ENCODE results near the gene XYLT1. TPM values are rescaled to one million over a fixed set of nuclear protein-coding genes. Genes with fewer than 3 reads are reported as not detected.

XYLT1 gene
- total and polyA plus RNA-seq, 2 of the 13 experiments (the other 11 are each of a cell fraction or from before 2014, with no cell fraction given), result not detected

GRCh38 chr16:17229131-17229530, 241.6 kb downstream of the XYLT1 start:
- POLR2A ChIA-PET, result no interaction called here
- Histone ChIP-seq H3K27me3 (ENCODE audit: control insufficient read depth in 1 of 2, insufficient read depth in 2 of 2, low read length in 2 of 2) (peaks cover 1 to 8% of the 10 kb centered on the region in 2 experiments; a peak in 3 of 5 replicates), H4K20me1 (ENCODE audit: insufficient read depth, low read length) (no peaks in the 10 kb centered on the region), H2AFZ (ENCODE audit: low read length) (no peak overlapping the region), H3K9ac (ENCODE audit: insufficient read depth, low read depth, low read length) (no peak overlapping the region), H3K36me3 (replicated peaks in 1 of 2; ENCODE audit: control insufficient read depth in 1 of 2, insufficient read depth in 2 of 2, low read length in 2 of 2) (no peaks in the 10 kb centered on the region), H3K4me2 (ENCODE audit: low read depth, low read length) (no peak overlapping the region), H3K9me3 (ENCODE audit: low read length) (no peaks in the 10 kb centered on the region), H3K4me3 (replicated peaks in 1 of 3; ENCODE audit: insufficient read depth in 1 of 3, low read depth in 2 of 3, low read length in 3 of 3) (no peak overlapping the region), H3K27ac (ENCODE audit: extremely low read length, insufficient read depth, low read length) (no peak overlapping the region), H3K4me1 (ENCODE audit: insufficient read depth, low read length) (no peaks in the 10 kb centered on the region), H3K79me2 (ENCODE audit: insufficient read depth, low read length) (no peaks in the 10 kb centered on the region)
- ATAC-seq (no peak), FAIRE-seq (no peak), DNase-seq (ENCODE audit: low spot score) (no peak)
- TF ChIP-seq SSRP1 (CRISPR knock-in tag; IDR thresholded peaks at IDR 0.05) (no peak), NR3C1 (CRISPR knock-in tag; IDR thresholded peaks at IDR 0.05) (no peak), TBX3 (IDR thresholded peaks at IDR 0.05; ENCODE audit: borderline replicate concordance) (no peak), NBN (conservative IDR thresholded peaks at IDR 0.05) (no peak), PAXIP1 (CRISPR knock-in tag; conservative IDR thresholded peaks at IDR 0.05) (no peak), ZNF335 (CRISPR knock-in tag; IDR thresholded peaks at IDR 0.05) (no peak), GZF1 (CRISPR knock-in tag; IDR thresholded peaks at IDR 0.05) (no peak), ZNF574 (CRISPR knock-in tag; IDR thresholded peaks at IDR 0.05) (no peak), ZSCAN22 (CRISPR knock-in tag; IDR thresholded peaks at IDR 0.05) (no peak)
- TF ChIP-seq, protein P1, sequence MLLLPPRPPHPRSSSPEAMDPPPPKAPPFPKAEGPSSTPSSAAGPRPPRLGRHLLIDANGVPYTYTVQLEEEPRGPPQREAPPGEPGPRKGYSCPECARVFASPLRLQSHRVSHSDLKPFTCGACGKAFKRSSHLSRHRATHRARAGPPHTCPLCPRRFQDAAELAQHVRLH (CRISPR knock-in tag; IDR thresholded peaks at IDR 0.05; ENCODE audit: borderline replicate concordance, low read depth), result no peak
- in situ Hi-C loops (cut with HindIII; ENCODE audit: extremely low pct_ligation_motif_present, low pct_unique_long_range_greater_than_20kb) (no loop called here), intact Hi-C loops (cut with micrococcal nuclease; ENCODE audit: unreplicated experiment) (no loop called here)
- 4% methylated on average over 6 of the region's 6 CpGs for WGBS (ENCODE audit: low lambda C conversion rate)
- CTCF ChIA-PET (ENCODE audit: low intra/inter-chr PET ratio, low total read pairs), result no interaction called here
- no TSS peak for BruUV-seq (replicated peaks)

Data from HepG2 (cell line).